Cardiac muscle cell (in vitro differentiated cells and primary cell): ENCODE measurements around the gene TMUB1. TPM values are rescaled to one million over a fixed set of nuclear protein-coding genes. Genes with fewer than 3 reads are reported as not detected.

ENCODE experiments used
- DNase-seq, 2 donors: peaks; one replicate each; pipeline versions ENCODE4 v3.0.0 to v3.0.0-alpha.2; 2010 to 2017; ENCODE audit warnings: low read depth in 1 of 2, low spot score in 1 of 2
- H3K27ac ChIP-seq: fragments of 200-600 bp; sonication (generic); 2 replicates; pipeline ENCODE4 v1.5.1; 2016
- H3K27me3 ChIP-seq: fragments of 200-600 bp; sonication (generic); 2 replicates; pipeline ENCODE4 v1.6.0; 2016; ENCODE audit warnings: control low read depth
- H3K36me3 ChIP-seq: fragments of 200-600 bp; sonication (generic); 2 replicates; pipeline ENCODE4 v1.5.1; 2016; ENCODE audit warnings: control low read depth
- H3K4me1 ChIP-seq: fragments of 200-600 bp; sonication (generic); 2 replicates; pipeline ENCODE4 v1.8.1; 2017; ENCODE audit warnings: low read depth, mild to moderate bottlenecking, mixed run types
- H3K4me3 ChIP-seq: fragments of 200-600 bp; sonication (generic); 2 replicates; pipeline ENCODE4 v1.5.1; 2016; ENCODE audit warnings: mild to moderate bottlenecking
- H3K9me3 ChIP-seq: fragments of 200-600 bp; sonication (generic); 2 replicates; pipeline ENCODE4 v1.5.1; 2017; ENCODE audit warnings: low read depth, mild to moderate bottlenecking, control low read depth
- polyA plus RNA-seq: library from polyadenylated mRNA; unstranded; fragments of >200 nt; fragmentation: Nextera tagmentation; extraction: Ambion mirVana; gene quantifications from 2 replicates; pipeline ENCODE4 v1.2.1, GENCODE V29; 2016
- total RNA-seq: library from RNA; depleted of rRNA; stranded (reverse); fragments of >200 nt; gene quantifications from 2 replicates; pipeline ENCODE4 v1.2.3, GENCODE V29; 2016
- TF ChIP-seq, protein P1 (sequence below): IDR thresholded peaks from 2 replicates; pipeline ENCODE4 v1.5.1; 2012; ENCODE audit warnings: low read depth, mild to moderate bottlenecking, low read length

The TMUB1 gene
- total and polyA plus RNA-seq, 2 experiments from 2014 or later: 74.9 to 83.4 TPM

DNA sequence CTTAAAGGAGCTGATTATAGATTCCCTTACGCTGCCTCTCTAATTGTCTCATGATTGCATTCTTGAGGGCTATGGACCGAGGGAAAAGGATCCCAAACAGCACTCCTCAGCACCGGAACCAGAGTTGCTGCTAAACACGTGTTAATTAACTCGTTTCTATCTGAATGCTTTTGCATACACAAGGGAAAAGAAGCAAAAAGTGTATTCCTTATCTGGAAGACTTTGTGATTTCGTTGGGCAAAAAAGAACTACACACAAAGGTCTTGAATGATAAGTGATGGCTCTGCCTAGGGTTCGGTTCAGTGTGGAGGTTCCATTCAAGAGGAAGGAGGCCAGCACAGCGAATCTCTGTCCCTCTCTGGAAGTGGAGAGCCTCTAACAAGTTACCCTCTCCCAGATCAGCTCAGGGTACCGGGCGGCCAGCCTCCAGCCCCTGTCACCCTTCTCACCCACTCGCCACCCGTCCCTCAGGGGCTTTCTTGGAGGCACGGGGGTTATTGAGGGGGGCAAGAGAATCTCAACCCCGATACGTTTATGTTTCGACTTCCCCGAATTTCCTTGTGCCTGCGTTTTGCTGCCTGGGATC, 24.4 kb downstream of the TMUB1 start:
- Histone ChIP-seq H3K9me3 (no peaks in the 10 kb centered on the region), H3K27ac (peak overlapping the region; percentile 95), H3K36me3 (no peaks in the 10 kb centered on the region), H3K4me3 (peak overlapping the region; percentile 87), H3K27me3 (no peaks in the 10 kb centered on the region), H3K4me1 (peaks cover 31% of the 10 kb centered on the region)
- TF ChIP-seq, protein P1, sequence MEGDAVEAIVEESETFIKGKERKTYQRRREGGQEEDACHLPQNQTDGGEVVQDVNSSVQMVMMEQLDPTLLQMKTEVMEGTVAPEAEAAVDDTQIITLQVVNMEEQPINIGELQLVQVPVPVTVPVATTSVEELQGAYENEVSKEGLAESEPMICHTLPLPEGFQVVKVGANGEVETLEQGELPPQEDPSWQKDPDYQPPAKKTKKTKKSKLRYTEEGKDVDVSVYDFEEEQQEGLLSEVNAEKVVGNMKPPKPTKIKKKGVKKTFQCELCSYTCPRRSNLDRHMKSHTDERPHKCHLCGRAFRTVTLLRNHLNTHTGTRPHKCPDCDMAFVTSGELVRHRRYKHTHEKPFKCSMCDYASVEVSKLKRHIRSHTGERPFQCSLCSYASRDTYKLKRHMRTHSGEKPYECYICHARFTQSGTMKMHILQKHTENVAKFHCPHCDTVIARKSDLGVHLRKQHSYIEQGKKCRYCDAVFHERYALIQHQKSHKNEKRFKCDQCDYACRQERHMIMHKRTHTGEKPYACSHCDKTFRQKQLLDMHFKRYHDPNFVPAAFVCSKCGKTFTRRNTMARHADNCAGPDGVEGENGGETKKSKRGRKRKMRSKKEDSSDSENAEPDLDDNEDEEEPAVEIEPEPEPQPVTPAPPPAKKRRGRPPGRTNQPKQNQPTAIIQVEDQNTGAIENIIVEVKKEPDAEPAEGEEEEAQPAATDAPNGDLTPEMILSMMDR: no peak
- DNase-seq: peak in 1 of 2 donors; percentile 21

DNA sequence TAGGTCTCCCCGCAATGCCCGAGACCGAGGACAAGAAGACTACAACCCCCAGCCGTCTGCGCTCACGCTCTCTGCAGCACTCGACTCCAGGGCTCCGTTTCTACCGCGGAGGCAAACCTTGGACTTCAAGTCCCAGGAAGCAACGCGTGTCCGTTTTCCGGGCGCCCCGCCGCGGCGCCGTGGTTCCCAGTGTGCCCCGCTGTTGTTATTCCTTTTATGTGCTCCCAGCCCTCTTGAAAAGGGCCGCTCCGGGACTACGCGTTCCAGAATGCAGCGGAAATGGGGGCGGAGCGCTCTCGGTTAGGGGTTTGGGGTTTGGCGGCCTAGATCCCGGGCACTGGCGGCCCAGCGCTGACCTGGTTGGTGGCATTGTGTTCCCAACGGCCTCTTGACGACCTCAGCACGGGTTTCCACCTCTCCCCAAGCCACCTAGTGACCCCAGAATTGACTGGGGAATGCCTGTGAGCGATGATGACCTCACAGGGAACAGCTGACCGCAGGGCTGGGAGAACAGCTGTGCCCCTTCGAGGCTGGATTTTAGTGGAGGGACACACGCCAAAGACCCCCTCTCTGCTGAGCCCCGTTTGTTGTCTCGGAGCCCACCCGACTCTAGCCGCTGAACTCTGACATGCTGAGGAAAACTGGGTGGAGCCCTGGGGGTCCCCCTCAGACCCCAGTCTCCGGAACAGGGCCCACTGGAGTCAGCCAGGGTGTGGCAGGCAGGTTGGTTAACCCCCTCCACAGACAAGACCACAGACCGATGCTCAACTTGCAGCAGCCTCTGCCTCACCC, 25.1 kb downstream of the TMUB1 start:
- no peaks in the 10 kb centered on the region for H3K9me3 ChIP-seq
- peaks cover 31% of the 10 kb centered on the region for H3K4me1 ChIP-seq
- TF ChIP-seq, protein P1: no peak
- H3K36me3 ChIP-seq: no peaks in the 10 kb centered on the region
- peak; percentile 99 to 100 for DNase-seq
- no peaks in the 10 kb centered on the region for H3K27me3 ChIP-seq
- peak overlapping the region; percentile 56 for H3K4me3 ChIP-seq
- H3K27ac ChIP-seq: peak overlapping the region; percentile 95

DNA sequence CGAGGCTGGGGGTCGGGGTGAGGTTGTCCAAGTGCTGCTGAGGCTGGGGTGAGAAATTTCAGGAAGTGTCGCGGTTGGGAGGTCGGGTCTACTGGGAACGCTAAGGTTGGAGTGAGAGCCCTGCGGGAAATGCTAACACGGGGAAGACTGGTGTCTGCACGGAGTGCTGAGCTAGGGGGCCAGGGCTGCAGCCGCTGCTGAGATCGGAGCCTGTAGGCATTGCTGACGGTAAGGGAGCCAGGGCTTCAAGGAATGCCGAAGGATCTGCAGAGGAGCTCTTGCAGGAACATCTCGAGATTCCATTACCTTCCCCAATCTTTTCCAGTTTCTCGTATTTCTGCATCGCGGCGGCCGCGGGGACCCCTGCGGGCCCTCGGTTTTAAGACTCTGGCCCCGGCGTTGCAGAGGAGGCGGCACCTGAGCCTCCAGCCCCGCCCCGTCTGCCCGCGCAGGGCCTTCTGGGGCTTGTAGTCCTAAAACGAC, 25.7 kb downstream of the TMUB1 start, which contains the start of gene CDK5:
CDK5 (minus strand) TSS at position 392 of the 483 bp plus-strand sequence; CDS start at position 343, 49 bp downstream.
- TF ChIP-seq, protein P1: no peak
- H3K27ac ChIP-seq: peak within 1 kb of the TSS; percentile 95
- peak within 1 kb of the TSS; percentile 56 for H3K4me3 ChIP-seq
- no peaks in the 10 kb centered on the region for H3K36me3 ChIP-seq
- H3K4me1 ChIP-seq: peaks cover 31% of the 10 kb centered on the region
- H3K27me3 ChIP-seq: no peaks in the 10 kb centered on the region
- no peak for DNase-seq
- H3K9me3 ChIP-seq: no peaks in the 10 kb centered on the region

DNA sequence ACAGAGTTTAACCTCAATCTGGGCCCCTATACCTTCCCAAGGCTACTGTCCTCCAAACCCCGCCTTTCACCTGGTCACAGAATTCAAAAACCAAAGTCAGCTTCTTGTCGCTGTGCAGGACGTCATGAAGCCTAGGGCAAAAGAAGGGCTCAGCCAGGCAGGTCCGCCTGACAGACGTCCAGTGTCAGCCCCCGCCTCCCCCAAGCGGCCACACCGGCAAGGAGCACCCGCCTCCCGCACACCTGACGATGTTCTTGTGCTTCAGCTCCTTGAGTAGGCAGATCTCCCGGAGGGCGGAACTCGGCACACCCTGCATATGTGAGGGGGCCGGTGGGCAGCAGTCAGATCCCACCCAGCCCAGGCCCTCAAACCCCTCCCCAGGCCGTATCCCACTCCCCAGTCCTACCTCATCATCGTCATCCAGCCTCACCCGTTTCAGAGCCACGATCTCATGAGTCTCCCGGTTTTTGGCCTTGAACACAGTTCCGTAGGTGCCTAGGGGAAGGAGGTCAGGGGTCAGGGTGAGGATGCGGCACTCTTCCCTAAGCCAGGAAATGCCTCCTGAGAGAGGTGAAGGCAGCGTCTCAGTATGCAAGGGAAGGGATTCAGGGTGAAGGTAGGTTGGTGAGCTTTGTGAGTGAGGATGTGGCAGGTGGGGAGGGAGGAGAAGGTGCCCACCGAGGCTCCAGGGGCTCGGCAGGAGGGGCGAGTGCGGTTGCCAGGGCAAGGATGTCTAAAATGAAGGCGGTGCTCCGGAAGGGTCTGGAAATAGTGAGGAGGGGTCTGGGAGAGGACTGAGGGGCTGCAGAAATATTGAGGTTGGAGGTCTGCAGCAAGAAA, 26.4 kb downstream of the TMUB1 start:
- Histone ChIP-seq H3K36me3 (no peaks in the 10 kb centered on the region), H3K27me3 (peaks cover 5% of the 10 kb centered on the region), H3K4me3 (peak overlapping the region; percentile 56), H3K9me3 (no peaks in the 10 kb centered on the region), H3K4me1 (peaks cover 29% of the 10 kb centered on the region), H3K27ac (no peak overlapping the region)
- TF ChIP-seq, protein P1: no peak
- DNase-seq: no peak

DNA sequence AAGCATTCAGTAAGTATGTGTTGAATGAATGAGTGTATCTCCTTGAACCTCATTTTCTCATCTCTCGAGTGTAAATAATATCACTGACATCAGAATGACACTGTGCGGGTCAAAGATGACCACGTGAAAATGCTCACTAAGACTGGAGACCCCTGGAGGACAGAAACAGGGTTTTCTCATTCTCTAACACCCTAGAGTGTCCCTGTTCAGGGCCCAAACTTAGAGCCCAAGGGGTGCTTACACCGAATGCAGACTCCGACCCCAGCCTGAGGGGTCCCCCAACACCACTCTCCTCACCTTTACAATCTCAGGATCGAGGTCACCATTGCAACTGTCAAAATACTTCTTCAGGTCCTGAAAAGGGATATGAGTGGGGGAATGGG, 27.0 kb downstream of the TMUB1 start:
- TF ChIP-seq, protein P1: no peak
- H3K4me3 ChIP-seq: no peak overlapping the region
- H3K36me3 ChIP-seq: no peaks in the 10 kb centered on the region
- no peak overlapping the region for H3K27ac ChIP-seq
- H3K9me3 ChIP-seq: no peaks in the 10 kb centered on the region
- peaks cover 23% of the 10 kb centered on the region for H3K4me1 ChIP-seq
- H3K27me3 ChIP-seq: peaks cover 9% of the 10 kb centered on the region
- no peak for DNase-seq
